Mesodermal cell (in vitro differentiated cells): ENCODE measurements around the gene HOXC10.

ENCODE experiments used
- H3K27ac ChIP-seq: 2 replicates; pipeline ENCODE4 v1.7.0; 2013; ENCODE audit warnings: mild to moderate bottlenecking, low read depth, low read length, moderate library complexity; ENCODE audit not compliant: severe bottlenecking
- H3K36me3 ChIP-seq: 2 replicates; pipeline ENCODE4 v1.7.1; 2013; ENCODE audit warnings: mild to moderate bottlenecking, low read length, moderate library complexity; ENCODE audit not compliant: control insufficient read depth, insufficient read depth
- H3K4me1 ChIP-seq: one replicate; pipeline ENCODE4 v1.7.1; 2013; ENCODE audit warnings: mild to moderate bottlenecking, low read length; ENCODE audit not compliant: insufficient read depth, control insufficient read depth, poor library complexity, severe bottlenecking
- H3K4me3 ChIP-seq: 2 replicates; pipeline ENCODE4 v1.7.0; 2013; ENCODE audit warnings: low read length, control low read depth, mild to moderate bottlenecking; ENCODE audit not compliant: insufficient read depth, poor library complexity, severe bottlenecking; ENCODE audit errors: extremely low read depth
- H3K9me3 ChIP-seq: 2 replicates; pipeline ENCODE4 v1.7.1; 2013; ENCODE audit warnings: mild to moderate bottlenecking, low read length, moderate library complexity; ENCODE audit not compliant: control insufficient read depth
- WGBS, 2 experiments: methylation state at CpG; one replicate each; pipeline ENCODE4 v1.1.5; 2013; ENCODE audit warnings: missing lambda C conversion rate in 2 of 2; ENCODE audit not compliant: insufficient coverage in 2 of 2; 5-methylcytosine and 5-hydroxymethylcytosine counted together

HOXC10 gene

GRCh38 chr12:54009171-54010052, 24.5 kb downstream of the HOXC10 start:
- H3K36me3 ChIP-seq = no peaks in the 10 kb centered on the region
- WGBS, 2 experiments = 2% methylated on average over 22 to 32 of the region's 51 CpGs
- H3K9me3 ChIP-seq = no peaks in the 10 kb centered on the region
- peak overlapping the region; percentile 30 for H3K4me3 ChIP-seq
- peaks cover 9% of the 10 kb centered on the region for H3K4me1 ChIP-seq
- H3K27ac ChIP-seq = peak overlapping the region; percentile 49

GRCh38 chr12:54010053-54010971, 25.4 kb downstream of the HOXC10 start:
- H3K27ac ChIP-seq = peak overlapping the region; percentile 23
- H3K4me3 ChIP-seq = peak overlapping the region; percentile 30
- H3K36me3 ChIP-seq = no peaks in the 10 kb centered on the region
- peaks cover 9% of the 10 kb centered on the region for H3K4me1 ChIP-seq
- WGBS, 2 experiments = 14 to 15% methylated on average over 6 to 7 of the region's 10 CpGs
- H3K9me3 ChIP-seq = no peaks in the 10 kb centered on the region

DNA sequence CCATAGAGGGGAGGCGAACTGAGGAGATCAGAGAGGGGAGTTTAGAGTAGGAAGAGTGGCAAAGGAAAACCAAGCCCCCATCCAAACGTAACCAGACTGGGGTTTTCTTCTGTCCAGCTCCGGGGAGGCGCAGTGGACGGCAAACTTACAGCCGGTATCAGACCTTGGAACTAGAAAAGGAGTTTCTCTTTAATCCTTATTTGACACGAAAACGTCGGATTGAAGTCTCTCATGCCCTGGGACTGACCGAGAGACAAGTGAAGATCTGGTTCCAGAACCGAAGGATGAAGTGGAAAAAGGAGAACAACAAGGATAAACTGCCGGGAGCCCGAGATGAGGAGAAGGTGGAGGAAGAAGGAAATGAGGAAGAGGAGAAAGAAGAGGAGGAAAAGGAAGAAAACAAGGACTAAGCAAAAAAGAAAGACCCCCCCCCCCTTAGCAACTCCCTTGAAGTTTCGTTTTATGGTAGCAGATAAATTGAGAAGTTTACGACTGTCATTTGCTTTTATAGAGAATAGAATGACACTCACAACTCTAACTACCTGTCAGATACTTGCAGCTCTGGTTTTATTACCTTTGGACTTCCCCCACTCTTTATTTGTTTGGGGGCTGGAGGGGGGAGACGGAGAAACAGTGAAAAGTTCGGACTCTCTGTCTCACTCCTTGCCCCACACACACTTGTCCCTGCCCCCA, 26.2 kb downstream of the HOXC10 start:
- 7 to 11% methylated on average over 8 to 12 of the region's 17 CpGs for WGBS, 2 experiments
- H3K27ac ChIP-seq = no peak overlapping the region

DNA sequence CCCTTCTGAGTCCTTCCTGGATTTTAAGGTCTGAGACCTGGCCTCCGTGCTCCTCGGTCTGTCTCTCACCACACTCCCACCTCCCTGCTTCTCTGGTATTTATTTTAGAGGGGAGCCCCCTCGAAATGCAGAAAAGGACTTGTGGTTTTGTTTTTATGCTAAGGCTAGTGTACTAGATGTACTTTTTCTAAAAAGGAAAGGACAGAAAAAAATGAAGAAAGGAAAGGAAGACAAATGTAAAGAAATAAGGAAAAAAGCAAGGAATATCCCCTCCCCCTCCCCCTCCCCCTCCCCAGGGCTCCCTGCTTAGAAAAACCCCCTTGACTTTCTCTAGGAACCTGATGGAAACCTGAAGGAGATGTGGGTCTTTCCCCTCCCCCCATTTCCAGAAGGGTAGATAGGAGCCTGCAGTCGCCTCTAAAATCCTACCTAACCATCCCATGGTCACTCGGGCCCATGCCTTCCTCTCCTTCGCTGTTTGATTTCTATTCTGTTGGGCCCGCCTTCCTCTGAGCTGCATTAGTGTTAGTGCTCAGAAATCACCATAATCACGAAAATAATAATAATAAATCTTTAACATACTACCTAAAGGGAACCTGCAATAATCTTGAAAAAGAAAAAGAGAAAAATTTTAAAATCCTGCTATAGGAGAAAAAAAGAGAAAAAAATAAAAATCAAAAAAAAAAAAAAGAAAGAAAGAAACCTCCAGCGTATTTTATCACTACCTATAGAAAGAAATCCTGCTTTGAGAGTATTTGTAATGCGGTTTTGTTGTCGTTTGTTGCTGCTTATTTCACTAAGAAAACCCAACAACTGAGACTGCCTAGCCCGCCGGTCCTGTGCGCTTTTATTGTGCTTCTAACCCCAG, 27.0 kb downstream of the HOXC10 start:
- H3K27ac ChIP-seq = no peak overlapping the region
- WGBS, 2 experiments = no CpG with 5 or more reads among the region's 14 CpGs
- H3K9me3 ChIP-seq = no peaks in the 10 kb centered on the region
- H3K4me1 ChIP-seq = peaks cover 9% of the 10 kb centered on the region
- H3K36me3 ChIP-seq = no peaks in the 10 kb centered on the region
- H3K4me3 ChIP-seq = no peak overlapping the region

More for the DNA sequence above, 26.2 kb downstream of the HOXC10 start:
- Histone ChIP-seq H3K9me3 (no peaks in the 10 kb centered on the region), H3K36me3 (no peaks in the 10 kb centered on the region), H3K4me1 (peaks cover 9% of the 10 kb centered on the region), H3K4me3 (no peak overlapping the region)

- no peak overlapping the region for H3K4me3 ChIP-seq
- 0% methylated on average over 2 of the region's 6 CpGs for WGBS, 2 experiments
- H3K27ac ChIP-seq = peak overlapping the region; percentile 64
- no peaks in the 10 kb centered on the region for H3K36me3 ChIP-seq
- no peaks in the 10 kb centered on the region for H3K9me3 ChIP-seq
- H3K4me1 ChIP-seq = peaks cover 9% of the 10 kb centered on the region
Measured at GRCh38 chr12:54012631-54013409, 27.9 kb downstream of the HOXC10 start.

- Histone ChIP-seq H3K4me3 (no peak overlapping the region), H3K36me3 (no peaks in the 10 kb centered on the region), H3K9me3 (no peaks in the 10 kb centered on the region), H3K27ac (peak overlapping the region; percentile 59), H3K4me1 (peaks cover 15% of the 10 kb centered on the region)
- WGBS, 2 experiments = 5 to 6% methylated on average over 13 to 28 of the region's 36 CpGs
Measured at GRCh38 chr12:54014377-54015017, 29.6 kb downstream of the HOXC10 start.

DNA sequence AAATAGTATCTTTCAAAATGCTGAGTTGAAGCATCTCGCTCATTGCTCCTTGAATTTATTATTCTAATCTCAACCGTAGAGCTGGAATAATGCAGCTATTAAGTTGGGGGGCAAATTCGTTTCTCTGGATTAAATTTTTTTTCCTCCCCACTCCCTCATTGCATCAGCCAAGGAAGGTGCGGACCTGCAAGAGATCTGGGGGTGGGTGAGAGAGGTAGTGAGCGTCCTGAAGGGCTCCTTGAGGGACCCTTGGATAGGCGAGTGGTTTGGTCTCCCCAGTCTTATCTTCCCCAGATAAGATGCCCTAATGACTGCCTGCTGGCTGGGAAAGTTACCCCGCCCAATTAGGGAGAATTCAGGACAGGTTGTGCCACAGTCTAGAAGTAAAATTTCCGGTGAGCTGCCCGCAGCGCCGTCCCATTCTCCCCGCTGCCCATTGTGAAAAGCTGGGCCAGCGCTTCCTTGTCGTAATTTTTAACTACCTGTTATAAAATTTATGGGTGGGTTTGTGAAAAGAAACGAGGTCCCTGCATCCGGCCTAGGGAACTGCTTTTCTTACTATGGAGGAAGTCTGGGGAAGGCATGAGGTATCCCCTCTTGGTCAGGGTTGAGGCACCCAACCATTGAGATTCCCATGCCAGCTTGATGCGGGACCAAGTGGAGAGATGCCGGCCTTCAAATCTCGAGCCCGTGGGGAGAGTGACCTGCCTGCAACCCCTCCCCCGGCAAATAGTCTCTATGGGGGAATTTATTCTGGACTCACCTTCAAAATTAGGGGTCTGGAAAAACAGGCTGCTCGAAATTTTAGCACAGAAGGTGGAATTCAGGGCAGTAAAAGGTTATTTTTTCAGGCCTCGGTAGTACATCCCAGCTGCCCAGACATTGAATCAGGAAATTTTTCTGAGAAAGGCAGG, 30.3 kb downstream of the HOXC10 start:
- H3K4me1 ChIP-seq = peaks cover 15% of the 10 kb centered on the region
- no peaks in the 10 kb centered on the region for H3K9me3 ChIP-seq
- H3K4me3 ChIP-seq = no peak overlapping the region
- 10 to 22% methylated on average over 6 to 20 of the region's 23 CpGs for WGBS, 2 experiments
- H3K27ac ChIP-seq = no peak overlapping the region
- H3K36me3 ChIP-seq = no peaks in the 10 kb centered on the region

GRCh38 chr12:54016051-54016450, 31.1 kb downstream of the HOXC10 start:
- 0% methylated on average over 1 of the region's 3 CpGs; no CpG with 5 or more reads in 1 of the 2 experiments for WGBS, 2 experiments
- H3K4me1 ChIP-seq = peaks cover 18% of the 10 kb centered on the region
- no peaks in the 10 kb centered on the region for H3K36me3 ChIP-seq
- no peak overlapping the region for H3K4me3 ChIP-seq
- no peaks in the 10 kb centered on the region for H3K9me3 ChIP-seq
- H3K27ac ChIP-seq = no peak overlapping the region
